Endothelial cell of hepatic sinusoid (primary cell): ENCODE measurements around the gene TNFAIP2.
"Not testable (repeated sequence)": the region's sequence is repeated elsewhere in the genome, so short reads cannot be mapped to it uniquely, and the experiment has no call there.

ENCODE experiments used
- in situ Hi-C: cut with HindIII; loops from 2 replicates; pipeline ENCODE4 v1.10.0; 2017; ENCODE audit warnings: low sequenced_read_pairs

Gene TNFAIP2

GRCh38 chr14:103119527-103119926 is 3.7 kb upstream of the TNFAIP2 start:
- in situ Hi-C loops = not testable (repeated sequence)

GRCh38 chr14:103121121-103121845 is 2.0 kb upstream of the TNFAIP2 start:
- in situ Hi-C loops = no loop called here

DNA sequence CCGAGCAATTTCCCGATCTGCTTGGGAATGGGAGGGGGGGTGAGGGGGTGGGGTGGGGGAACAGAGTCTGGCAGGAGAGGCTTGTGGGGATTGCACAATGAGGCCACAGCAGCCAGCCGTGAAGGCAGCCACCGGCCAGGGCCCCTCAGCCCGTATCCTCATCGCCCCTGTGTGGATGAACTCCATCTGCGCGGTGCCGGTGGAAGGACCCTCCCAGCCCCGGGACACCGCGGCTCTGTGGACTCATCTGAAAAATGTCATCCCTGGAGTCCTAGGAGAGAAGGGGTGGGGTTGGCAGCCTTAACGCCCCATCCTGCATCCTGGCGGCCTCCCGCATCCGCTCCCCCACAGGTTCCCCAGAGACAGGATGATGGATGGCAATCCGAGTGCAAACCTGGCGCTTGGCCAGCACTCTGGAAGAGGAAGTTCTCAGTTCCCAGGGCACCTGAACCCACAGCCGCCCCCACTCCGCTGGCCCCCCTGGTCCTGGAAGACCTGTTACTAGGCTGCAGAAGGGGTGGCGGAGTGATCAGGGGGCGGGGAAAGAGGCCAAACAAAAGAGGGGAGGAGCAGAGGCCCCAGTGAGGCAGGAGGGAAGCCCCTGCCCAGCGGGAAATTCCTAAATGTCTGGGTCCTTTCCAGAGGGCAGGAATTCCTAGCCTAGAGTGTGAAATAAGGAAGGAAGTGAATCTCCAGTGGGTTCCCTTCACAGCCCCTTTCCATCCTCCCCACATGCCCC is 1.2 kb upstream of the TNFAIP2 start:
- in situ Hi-C loops = no loop called here

GRCh38 chr14:103122585-103122946 is 695 bp upstream of the TNFAIP2 start:
- in situ Hi-C loops = no loop called here

GRCh38 chr14:103123634-103124500 is 606 bp downstream of the TNFAIP2 start:
- in situ Hi-C loops = no loop called here

DNA sequence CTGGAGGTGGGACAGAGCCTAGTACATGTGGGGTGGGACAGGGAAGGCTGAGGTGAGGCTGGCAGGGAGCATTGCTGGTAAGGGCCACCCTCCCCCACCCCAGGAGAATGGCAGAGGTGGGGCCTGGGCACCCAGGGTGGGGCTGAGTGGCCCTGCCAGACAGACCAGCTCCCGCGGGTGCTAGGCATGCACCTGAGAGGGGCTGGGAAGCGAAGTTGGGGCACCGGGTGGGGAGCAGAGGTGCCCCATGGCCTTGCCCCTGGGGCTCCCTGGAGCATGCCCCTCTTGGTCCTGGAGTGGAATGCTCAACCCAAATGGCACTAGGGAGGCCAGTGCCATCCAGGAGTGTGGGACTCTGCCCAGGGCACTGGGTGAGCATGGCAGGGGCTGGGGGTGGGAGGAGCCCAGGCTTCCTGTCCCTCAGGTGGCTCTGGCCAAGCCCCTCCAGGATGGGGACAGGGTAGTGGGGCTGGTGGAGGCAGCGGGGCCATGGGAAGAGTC is 1.3 kb downstream of the TNFAIP2 start:
- in situ Hi-C loops = no loop called here

GRCh38 chr14:103125098-103126070 is 2.1 kb downstream of the TNFAIP2 start:
- in situ Hi-C loops = no loop called here

GRCh38 chr14:103126088-103126872 is 3.0 kb downstream of the TNFAIP2 start:
- in situ Hi-C loops = no loop called here

- in situ Hi-C loops = no loop called here
Observed at GRCh38 chr14:103126873-103127304, 3.6 kb downstream of the TNFAIP2 start.

GRCh38 chr14:103127356-103127755 is 4.1 kb downstream of the TNFAIP2 start:
- in situ Hi-C loops = no loop called here

DNA sequence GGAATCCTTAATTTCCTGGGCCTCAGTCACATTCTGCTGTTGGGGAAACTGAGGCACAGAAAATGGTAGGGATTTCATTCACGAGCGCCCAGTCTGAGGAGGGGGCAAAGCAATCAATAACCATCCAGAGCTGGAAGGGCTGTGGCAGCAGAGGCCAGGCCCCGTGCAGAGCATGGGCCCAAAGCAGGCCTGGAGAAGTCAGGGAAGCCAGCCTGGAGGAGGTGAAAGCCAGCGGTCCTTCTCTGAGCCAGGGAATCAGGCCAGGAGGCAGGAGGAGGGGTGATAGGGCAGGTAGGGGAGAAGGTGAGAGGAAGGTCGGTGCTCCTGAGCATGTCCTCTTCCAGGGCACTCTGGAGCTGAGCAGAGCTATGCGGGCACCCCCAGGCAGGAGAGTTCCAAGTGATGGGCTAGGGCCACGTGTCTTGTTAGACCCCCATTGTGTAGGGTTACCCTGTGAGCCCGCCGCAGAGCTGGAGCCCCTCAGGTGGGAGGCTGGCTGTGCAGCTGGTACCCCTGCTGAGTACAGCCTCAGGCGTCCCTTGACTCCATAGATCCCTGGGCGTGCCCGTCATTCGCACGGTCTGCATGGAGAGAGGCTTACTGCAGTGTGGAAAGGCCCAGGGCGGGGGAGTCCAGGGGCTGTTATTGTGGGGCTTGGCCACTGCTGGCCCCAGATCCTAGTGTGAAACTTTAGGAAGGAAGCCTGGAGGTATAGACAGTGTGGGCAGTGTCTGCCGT is 4.8 kb downstream of the TNFAIP2 start:
- in situ Hi-C loops = no loop called here

- in situ Hi-C loops = no loop called here
Observed at GRCh38 chr14:103128631-103129300, 5.5 kb downstream of the TNFAIP2 start.

DNA sequence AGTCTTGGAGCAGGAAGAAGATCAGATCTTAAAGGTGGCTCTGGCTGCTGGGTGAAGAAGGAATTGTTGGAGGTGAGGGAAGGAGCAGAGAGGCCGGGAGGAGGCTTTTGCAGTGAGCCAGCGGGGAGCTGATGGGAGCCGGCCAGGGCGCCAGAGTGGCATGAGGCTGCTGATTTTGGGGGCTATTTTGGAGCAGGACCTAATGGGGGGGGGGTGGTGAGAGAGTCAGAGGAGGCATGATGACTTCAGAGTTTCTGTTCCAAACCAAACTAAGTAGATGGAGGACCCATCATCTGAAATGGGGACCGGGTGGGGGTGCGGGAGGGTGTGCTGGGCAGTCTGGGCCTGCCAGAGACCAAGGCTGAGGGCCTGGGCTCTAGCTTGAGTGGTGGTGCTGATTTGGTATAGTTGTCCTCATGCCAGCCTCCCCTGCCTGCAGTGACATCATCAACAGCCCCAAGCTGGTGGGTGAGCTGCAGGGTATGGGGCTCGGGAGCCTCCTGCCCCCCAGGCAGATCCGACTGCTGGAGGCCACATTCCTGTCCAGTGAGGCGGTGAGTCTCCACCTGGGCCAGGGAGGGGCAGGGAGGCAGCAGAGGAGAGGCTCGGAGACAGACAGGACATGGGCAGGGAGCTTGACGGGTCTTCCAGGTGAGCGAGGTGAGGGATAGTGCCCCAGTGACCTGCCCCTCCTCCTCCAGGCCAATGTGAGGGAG is 6.2 kb downstream of the TNFAIP2 start:
- in situ Hi-C loops = no loop called here

DNA sequence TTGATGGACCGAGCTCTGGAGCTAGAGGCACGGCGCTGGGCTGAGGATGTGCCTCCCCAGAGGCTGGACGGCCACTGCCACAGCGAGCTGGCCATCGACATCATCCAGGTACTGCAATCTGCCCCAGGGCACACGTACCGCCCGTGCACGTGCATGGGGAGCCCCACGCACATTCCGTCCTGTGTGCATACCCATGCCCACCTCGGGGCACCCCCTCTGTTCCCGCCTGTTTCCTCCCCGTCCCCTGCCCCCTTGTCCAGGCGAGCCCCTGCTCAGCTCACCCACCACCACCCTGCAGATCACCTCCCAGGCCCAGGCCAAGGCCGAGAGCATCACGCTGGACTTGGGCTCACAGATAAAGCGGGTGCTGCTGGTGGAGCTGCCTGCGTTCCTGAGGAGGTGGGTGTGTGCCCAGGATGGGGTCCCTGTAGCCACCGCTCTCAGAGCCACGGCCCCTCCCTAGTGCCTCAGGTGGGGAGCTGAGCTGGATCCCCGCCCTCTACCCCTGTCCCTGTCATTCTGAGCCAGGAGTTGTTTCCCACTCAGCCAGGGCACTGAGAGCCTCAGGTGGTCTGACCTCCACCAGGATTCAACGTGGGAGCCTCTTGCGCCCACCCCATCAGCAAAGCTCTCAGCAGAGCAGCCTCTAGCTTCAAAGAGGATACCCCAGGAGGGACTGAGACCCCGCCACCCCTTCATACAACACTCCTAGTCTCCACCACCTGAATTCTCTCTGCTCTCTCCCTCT is 6.9 kb downstream of the TNFAIP2 start:
- in situ Hi-C loops = no loop called here

- in situ Hi-C loops = no loop called here
Observed at GRCh38 chr14:103130965-103131364, 7.7 kb downstream of the TNFAIP2 start.

- in situ Hi-C loops = no loop called here
Observed at GRCh38 chr14:103131580-103131979, 8.3 kb downstream of the TNFAIP2 start.
